Ishikawa (cell line): ENCODE measurements around the gene TNFRSF1B.
A peak's percentile ranks its signal among the peaks of the same experiment; 100 is the strongest.

Source experiments
- CEBPB ChIP-seq: IDR thresholded peaks from 2 replicates; pipeline ENCODE4 v1.6.1; 2012
- CREB1 ChIP-seq: IDR thresholded peaks from 2 replicates; pipeline ENCODE4 v1.6.1; 2012; ENCODE audit warnings: low read depth
- EGR1 ChIP-seq: IDR thresholded peaks from 2 replicates; pipeline ENCODE4 v1.6.1; 2012
- EP300 ChIP-seq: IDR thresholded peaks from 2 replicates; pipeline ENCODE4 v1.6.1; 2012; ENCODE audit warnings: borderline replicate concordance
- FOXM1 ChIP-seq: IDR thresholded peaks from 2 replicates; pipeline ENCODE4 v1.6.1; 2012; ENCODE audit warnings: low read depth, borderline replicate concordance
- MAX ChIP-seq: IDR thresholded peaks from 2 replicates; pipeline ENCODE4 v1.6.1; 2012
- NFIC ChIP-seq: IDR thresholded peaks from 2 replicates; pipeline ENCODE4 v1.6.1; 2012
- RAD21 ChIP-seq: IDR thresholded peaks from 2 replicates; pipeline ENCODE4 v1.6.1; 2012; ENCODE audit warnings: low read depth
- REST ChIP-seq: IDR thresholded peaks from 2 replicates; pipeline ENCODE4 v1.6.1; 2012; ENCODE audit warnings: low read depth, mild to moderate bottlenecking
- TAF1 ChIP-seq: IDR thresholded peaks from 2 replicates; pipeline ENCODE4 v1.6.1; 2012; ENCODE audit warnings: low read depth, mild to moderate bottlenecking
- TCF12 ChIP-seq: IDR thresholded peaks from 2 replicates; pipeline ENCODE4 v1.6.1; 2012; ENCODE audit warnings: low read depth
- TEAD4 ChIP-seq: IDR thresholded peaks from 2 replicates; pipeline ENCODE4 v1.6.1; 2012
- USF1 ChIP-seq: IDR thresholded peaks from 2 replicates; pipeline ENCODE4 v1.6.1; 2012
- YY1 ChIP-seq: IDR thresholded peaks from 2 replicates; pipeline ENCODE4 v1.6.1; 2012; ENCODE audit warnings: low read depth
- ZBTB7A ChIP-seq: IDR thresholded peaks from 2 replicates; pipeline ENCODE4 v1.6.1; 2012; ENCODE audit warnings: low read depth

The TNFRSF1B gene

GRCh38 chr1:12230549-12231275 lies 63.9 kb downstream of the TNFRSF1B start:
- TF ChIP-seq YY1 (no peak), ZBTB7A (peak; percentile 12; the same call in 1 of the 2 replicates), CEBPB (no peak)

DNA sequence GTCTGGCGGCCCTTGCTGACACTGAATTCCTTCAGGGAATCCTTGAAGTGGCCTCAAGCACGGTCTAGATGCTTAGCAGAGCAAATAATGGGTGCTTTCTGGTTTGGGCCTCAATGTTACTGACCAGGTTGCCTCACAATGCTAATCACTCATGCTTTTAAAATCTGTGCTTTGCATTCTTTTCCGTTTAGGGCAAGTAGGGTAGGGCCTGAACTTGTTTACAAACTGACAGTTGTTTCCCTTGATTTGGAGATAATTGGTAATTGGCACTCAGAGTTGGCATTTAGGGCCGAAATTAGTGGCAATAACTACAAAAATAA lies 64.4 kb downstream of the TNFRSF1B start:
- TF ChIP-seq MAX (no peak), TEAD4 (no peak), TAF1 (no peak), RAD21 (no peak), EP300 (no peak), NFIC (no peak), CREB1 (no peak)

DNA sequence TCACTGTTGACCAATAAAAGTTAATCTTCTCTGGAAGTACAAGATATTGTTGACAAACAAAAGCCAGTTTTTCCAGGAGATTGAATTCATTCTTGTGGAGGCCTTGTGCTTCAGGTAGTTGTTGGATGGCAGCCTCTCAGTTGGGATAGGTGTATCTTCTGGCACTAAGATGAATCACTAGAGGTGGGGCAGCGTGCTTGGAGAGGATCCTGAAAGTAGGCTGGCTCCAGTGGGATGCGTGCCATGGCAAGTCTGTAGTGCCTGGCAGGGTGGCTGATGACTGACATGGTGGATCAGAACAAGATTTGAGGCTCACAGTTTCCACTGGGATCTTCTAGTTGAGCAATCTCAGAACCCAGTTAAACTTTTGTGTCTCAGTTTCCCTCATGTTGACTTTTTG lies 65.4 kb downstream of the TNFRSF1B start:
- no peak for TF ChIP-seq NFIC
- no peak for TF ChIP-seq ZBTB7A
- TF ChIP-seq MAX = no peak
- no peak for TF ChIP-seq EGR1
- no peak for TF ChIP-seq USF1
- no peak for TF ChIP-seq REST
- TF ChIP-seq CREB1 = no peak
- TF ChIP-seq TAF1 = no peak
- TF ChIP-seq EP300 = no peak

DNA sequence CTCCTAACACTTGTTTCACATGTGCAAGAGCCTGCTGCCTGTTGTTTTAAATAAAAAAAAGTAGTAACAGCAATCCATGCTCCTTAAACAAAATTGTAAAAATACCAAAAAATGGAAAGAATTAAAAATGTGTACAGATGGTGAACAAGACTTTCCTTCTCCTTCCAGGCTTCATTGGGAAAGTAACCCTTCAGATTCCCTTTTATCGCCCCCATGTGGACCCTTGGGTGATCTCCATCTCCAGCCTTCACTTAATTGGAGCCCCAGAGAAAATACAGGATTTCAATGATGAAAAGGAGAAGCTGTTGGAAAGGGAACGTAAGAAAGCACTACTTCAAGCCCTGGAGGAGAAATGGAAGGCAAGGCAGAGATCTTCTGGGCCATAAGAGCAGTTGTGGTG lies 77.3 kb downstream of the TNFRSF1B start:
- TF ChIP-seq RAD21 (no peak), ZBTB7A (no peak), NFIC (no peak), REST (no peak), MAX (no peak), USF1 (no peak), CREB1 (no peak), TAF1 (no peak), YY1 (no peak)

DNA sequence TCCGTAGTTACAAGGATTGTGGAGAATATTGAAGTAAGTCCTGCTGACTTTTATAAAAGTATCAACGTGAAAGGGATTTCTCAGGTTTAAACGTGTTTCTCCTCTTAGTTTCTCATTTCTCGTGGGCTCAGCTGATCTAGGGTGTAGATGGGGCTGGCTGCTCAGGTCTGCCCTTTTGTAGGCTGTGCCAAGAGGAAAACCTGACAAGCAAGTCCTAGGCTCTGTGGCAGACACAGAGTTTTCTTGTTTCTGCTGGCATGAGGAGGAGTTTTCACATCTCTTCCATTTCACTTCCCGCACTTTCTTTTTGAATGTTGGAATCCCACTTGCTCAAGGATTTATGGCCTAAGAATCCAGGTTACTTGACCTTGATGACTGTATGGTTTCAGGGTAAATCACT lies 77.8 kb downstream of the TNFRSF1B start:
- TF ChIP-seq TAF1 (no peak), NFIC (no peak), TCF12 (no peak), USF1 (no peak), ZBTB7A (no peak), EGR1 (no peak), YY1 (no peak), CREB1 (no peak), FOXM1 (no peak), CEBPB (no peak), TEAD4 (no peak), MAX (no peak), RAD21 (no peak), EP300 (no peak), REST (no peak)
